HepG2 (cell line): ENCODE data around the gene ALG14. TPM values are rescaled to one million over a fixed set of nuclear protein-coding genes. Genes with fewer than 3 reads are reported as not detected.

Experiments
- ARNTL ChIP-seq: sonication (generic); formaldehyde crosslinking; IDR thresholded peaks from 2 replicates; pipeline ENCODE4 v1.4.0; 2020; ENCODE audit warnings: mild to moderate bottlenecking, missing genetic modification reagents
- CBX5 ChIP-seq: sonication (generic); formaldehyde crosslinking; IDR thresholded peaks from 2 replicates; pipeline ENCODE4 v1.4.0; 2020; ENCODE audit warnings: missing genetic modification reagents, borderline replicate concordance
- EHMT2 ChIP-seq: fragments of 200-600 bp; sonication (generic); IDR thresholded peaks from 2 replicates; pipeline ENCODE4 v1.7.0; 2017; ENCODE audit warnings: antibody characterized with exemption, low read depth, low read length, borderline replicate concordance
- GABPA ChIP-seq, 2 experiments: IDR thresholded peaks; 2 replicates each; pipeline ENCODE4 v1.6.1; 2011 to 2016; ENCODE audit warnings: low read depth in 2 of 2, low read length in 1 of 2, missing biosample characterization in 1 of 2, missing genetic modification characterization in 1 of 2
- GATA4 ChIP-seq: sonication (generic); IDR thresholded peaks from 2 replicates; pipeline ENCODE4 v1.6.1; 2016; ENCODE audit warnings: antibody characterized with exemption, low read depth, borderline replicate concordance
- GTF2F1 ChIP-seq: fragments of 150-350 bp; IDR thresholded peaks from 2 replicates; pipeline ENCODE4 v1.6.1; 2014; ENCODE audit warnings: low read length
- HNF4G ChIP-seq, 2 experiments: sonication (generic) in 1 of 2; formaldehyde crosslinking in 1 of 2; IDR thresholded peaks; 2 replicates each; pipeline versions ENCODE4 v1.4.0 to v1.6.1; 2011 to 2020; ENCODE audit warnings: borderline replicate concordance in 2 of 2, low read depth in 2 of 2, mild to moderate bottlenecking in 2 of 2, low read length in 1 of 2, missing genetic modification reagents in 1 of 2, moderate library complexity in 1 of 2
- IKZF4 ChIP-seq: sonication (generic); formaldehyde crosslinking; IDR thresholded peaks from 2 replicates; pipeline ENCODE4 v1.5.1; 2020; ENCODE audit warnings: borderline replicate concordance, mild to moderate bottlenecking, low read depth, missing genetic modification reagents; ENCODE audit errors: not compliant biosample characterization
- ISX ChIP-seq: sonication (generic); formaldehyde crosslinking; conservative IDR thresholded peaks from 2 replicates; pipeline ENCODE4 v1.5.0; 2020; ENCODE audit warnings: missing genetic modification reagents
- KDM6A ChIP-seq: IDR thresholded peaks from 2 replicates; pipeline ENCODE4 v1.6.1; 2016; ENCODE audit warnings: low read depth
- MAF1 ChIP-seq: sonication (generic); formaldehyde crosslinking; IDR thresholded peaks from 2 replicates; pipeline ENCODE4 v1.5.0; 2020; ENCODE audit warnings: missing genetic modification reagents, borderline replicate concordance
- MAX ChIP-seq: IDR thresholded peaks from 2 replicates; pipeline ENCODE4 v1.6.1; 2012; ENCODE audit warnings: inconsistent platforms
- MIXL1 ChIP-seq: IDR thresholded peaks from 2 replicates; pipeline ENCODE4 v1.6.1; 2016
- MLXIP ChIP-seq: sonication (generic); formaldehyde crosslinking; IDR thresholded peaks from 2 replicates; pipeline ENCODE4 v1.9.0; 2021; ENCODE audit warnings: missing genetic modification reagents, borderline replicate concordance
- PHF20 ChIP-seq: sonication (generic); formaldehyde crosslinking; IDR thresholded peaks from 2 replicates; pipeline ENCODE4 v1.5.0; 2020; ENCODE audit warnings: mild to moderate bottlenecking, missing genetic modification reagents
- POGZ ChIP-seq: sonication (generic); formaldehyde crosslinking; IDR thresholded peaks from 2 replicates; pipeline ENCODE4 v1.4.0; 2020; ENCODE audit warnings: mild to moderate bottlenecking, missing genetic modification reagents
- POLR2AphosphoS2 ChIP-seq: IDR thresholded peaks from 2 replicates; pipeline ENCODE4 v1.6.1; 2011; ENCODE audit warnings: low read depth, low read length, improper control_type of control experiment
- PPARG ChIP-seq: conservative IDR thresholded peaks from 2 replicates; pipeline ENCODE4 v1.6.1; 2016; ENCODE audit warnings: missing biosample characterization, missing genetic modification reagents
- RARA ChIP-seq: IDR thresholded peaks from 2 replicates; pipeline ENCODE4 v1.6.1; 2016; ENCODE audit warnings: missing genetic modification reagents, missing compliant biosample characterization
- SCMH1 ChIP-seq: sonication (generic); formaldehyde crosslinking; IDR thresholded peaks from 2 replicates; pipeline ENCODE4 v1.9.0; 2021; ENCODE audit warnings: missing genetic modification reagents, mild to moderate bottlenecking, borderline replicate concordance
- SRY ChIP-seq: sonication (generic); formaldehyde crosslinking; IDR thresholded peaks from 2 replicates; pipeline ENCODE4 v1.8.0; 2022; ENCODE audit warnings: mild to moderate bottlenecking, missing genetic modification reagents
- TBX2 ChIP-seq: sonication (generic); formaldehyde crosslinking; IDR thresholded peaks from 2 replicates; pipeline ENCODE4 v1.5.0; 2020; ENCODE audit warnings: missing genetic modification reagents, mild to moderate bottlenecking, borderline replicate concordance
- ZC3H4 ChIP-seq: sonication (generic); formaldehyde crosslinking; IDR thresholded peaks from 2 replicates; pipeline ENCODE4 v1.4.0; 2020; ENCODE audit warnings: missing genetic modification reagents, borderline replicate concordance
- ZFP90 ChIP-seq: sonication (generic); formaldehyde crosslinking; IDR thresholded peaks from 2 replicates; pipeline ENCODE4 v1.8.0; 2022; ENCODE audit warnings: missing genetic modification reagents, mild to moderate bottlenecking, inconsistent platforms, borderline replicate concordance
- ZNF292 ChIP-seq: sonication (generic); formaldehyde crosslinking; IDR thresholded peaks from 2 replicates; pipeline ENCODE4 v1.8.1; 2022; ENCODE audit warnings: mild to moderate bottlenecking, low read depth, missing genetic modification reagents, borderline replicate concordance
- ZNF510 ChIP-seq: sonication (generic); formaldehyde crosslinking; IDR thresholded peaks from 2 replicates; pipeline ENCODE4 v1.4.0; 2020; ENCODE audit warnings: low read depth, mild to moderate bottlenecking, missing genetic modification reagents
- ZNF597 ChIP-seq: sonication (generic); formaldehyde crosslinking; IDR thresholded peaks from 2 replicates; pipeline ENCODE4 v1.5.0; 2020; ENCODE audit warnings: missing genetic modification reagents
- ZNF619 ChIP-seq: sonication (generic); formaldehyde crosslinking; IDR thresholded peaks from 2 replicates; pipeline ENCODE4 v1.4.0; 2020; ENCODE audit warnings: mild to moderate bottlenecking, missing genetic modification reagents
- ZSCAN30 ChIP-seq: sonication (generic); formaldehyde crosslinking; IDR thresholded peaks from 2 replicates; pipeline ENCODE4 v1.5.0; 2020; ENCODE audit warnings: mild to moderate bottlenecking, missing genetic modification reagents
- polyA plus RNA-seq, 8 experiments: library from polyadenylated mRNA; depleted of rRNA in 3 of 8; stranded (reverse) in 7 of 8; unstranded in 1 of 8; fragments of >200 nt; fragmentation: Illumina TruSeq in 4 of 8; extraction: Trizol in 4 of 8; gene quantifications; 2 replicates each; pipeline versions ENCODE4 v1.2.1 to v1.2.3, GENCODE V29; 2011 to 2016; ENCODE audit warnings: low read depth in 4 of 8, missing spikeins in 1 of 8, mixed read lengths in 1 of 8; ENCODE audit not compliant: insufficient read depth in 1 of 8
- total RNA-seq, 5 experiments: library from RNA; depleted of rRNA; stranded (reverse); fragments of >200 nt; fragmentation: Illumina TruSeq; extraction: Trizol; gene quantifications; 2 replicates each; pipeline ENCODE4 v1.2.3, GENCODE V29; 2016; ENCODE audit warnings: low read depth in 1 of 5

Gene ALG14
- total and polyA plus RNA-seq, 2 of the 13 experiments (the other 11 are each of a cell fraction or from before 2014, with no cell fraction given) = 4.5 to 12.7 TPM

- TF ChIP-seq PPARG (CRISPR knock-in tag) = peak; percentile 28; the same call in 1 of the 2 replicates
- TF ChIP-seq RARA = peak; percentile 77
- no peak for TF ChIP-seq GATA4
- no peak for TF ChIP-seq SCMH1
- no peak for TF ChIP-seq KDM6A (CRISPR knock-in tag)
- TF ChIP-seq EHMT2 = no peak
- no peak for TF ChIP-seq ZNF619 (CRISPR knock-in tag)
- TF ChIP-seq ARNTL = 0 out of 2 replicates have a peak, but pooled peaks have one; percentile 24
- no peak for TF ChIP-seq ZC3H4 (CRISPR knock-in tag)
- no peak for TF ChIP-seq IKZF4 (CRISPR knock-in tag)
- TF ChIP-seq MIXL1 (CRISPR knock-in tag) = no peak
- no peak for TF ChIP-seq CBX5
- no peak for TF ChIP-seq GABPA (IDR thresholded peaks at IDR 0.05; ENCODE audit: low read depth, low read length)
- 0 out of 2 replicates have a peak, but pooled peaks have one; percentile 31 for TF ChIP-seq GABPA (CRISPR knock-in tag; IDR thresholded peaks at IDR 0.05; ENCODE audit: low read depth)
- no peak for TF ChIP-seq GTF2F1
- TF ChIP-seq PHF20 (CRISPR knock-in tag) = no peak
- no peak for TF ChIP-seq ZFP90 (CRISPR knock-in tag)
- TF ChIP-seq ZNF597 = no peak
- no peak for TF ChIP-seq ISX (CRISPR knock-in tag)
- TF ChIP-seq MAF1 (CRISPR knock-in tag) = no peak
- peak; percentile 37; the same call in 1 of the 2 replicates for TF ChIP-seq MAX
- no peak for TF ChIP-seq MLXIP
- no peak for TF ChIP-seq ZSCAN30
- no peak for TF ChIP-seq ZNF292 (CRISPR knock-in tag)
- no peak for TF ChIP-seq ZNF510 (CRISPR knock-in tag)
- no peak; the same call in 1 of the 2 replicates for TF ChIP-seq TBX2
- no peak for TF ChIP-seq SRY (CRISPR knock-in tag)
- TF ChIP-seq POGZ = peak; percentile 72; the same call in 1 of the 2 replicates
- TF ChIP-seq POLR2AphosphoS2 = no peak
- TF ChIP-seq HNF4G (IDR thresholded peaks at IDR 0.05; ENCODE audit: borderline replicate concordance, low read depth, low read length) = peak; percentile 56; the same call in 1 of the 2 replicates
- TF ChIP-seq HNF4G (CRISPR knock-in tag; IDR thresholded peaks at IDR 0.05; ENCODE audit: borderline replicate concordance, low read depth) = no peak
These were observed 114.7 kb downstream of the ALG14 start (continued) for GRCh38 chr1:94958081-94958480.
